SKM-1 (cell line): Measurements from ENCODE around the gene NEDD8.

Experiments
- DNase-seq: peaks from one replicate; lab custom pipeline; 2025; ENCODE audit not compliant: unreplicated experiment; lab: John Stamatoyannopoulos, UW

The NEDD8 gene

GRCh38 chr14:24264298-24264697, 32.1 kb upstream of the NEDD8 start:
- no peak for DNase-seq

DNA sequence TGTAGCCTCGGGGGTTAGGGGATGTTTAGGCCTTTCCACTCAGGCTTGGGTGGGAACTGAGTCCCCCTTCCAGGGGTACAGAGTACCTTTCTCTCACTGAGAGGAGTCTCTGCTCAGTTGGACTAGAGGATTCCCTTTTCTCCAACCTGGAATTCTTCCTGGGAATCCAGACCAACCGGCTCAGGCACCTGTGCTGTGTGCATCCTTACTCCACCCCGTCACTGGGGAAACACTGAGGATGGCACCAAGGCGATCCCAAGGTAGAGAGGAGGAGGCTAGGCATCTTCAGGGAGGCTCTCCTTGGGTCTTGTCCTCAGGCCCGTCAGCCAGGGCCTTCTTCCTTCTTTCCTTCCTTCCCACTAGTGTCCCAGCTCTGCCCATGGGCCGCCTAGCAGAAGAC, 31.7 kb upstream of the NEDD8 start:
- DNase-seq: no peak

- DNase-seq: no peak
Observed at GRCh38 chr14:24262821-24263733, 30.9 kb upstream of the NEDD8 start, which contains the start of gene TGM1. TGM1 (minus strand) TSS chr14:24263177; CDS start chr14:24262352, 825 bp downstream.

DNA sequence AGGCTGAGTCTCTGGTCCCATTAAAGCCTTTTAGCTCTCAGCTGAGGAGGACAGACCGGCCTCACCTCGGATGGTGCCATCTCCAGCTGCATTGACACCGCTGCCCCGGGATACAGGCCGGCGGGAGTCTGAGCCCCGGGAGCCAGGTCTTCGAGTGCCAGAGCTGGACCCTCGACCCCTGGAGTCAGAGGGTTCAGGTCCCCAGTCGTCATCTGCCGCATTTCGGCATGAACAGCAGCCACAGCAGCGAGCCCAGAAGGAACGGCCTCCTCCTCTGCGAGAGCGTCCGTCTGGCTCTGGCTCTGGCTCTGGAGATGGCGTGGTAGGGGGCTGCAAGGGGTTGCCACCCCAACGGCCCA, 29.8 kb upstream of the NEDD8 start:
- no peak for DNase-seq

DNA sequence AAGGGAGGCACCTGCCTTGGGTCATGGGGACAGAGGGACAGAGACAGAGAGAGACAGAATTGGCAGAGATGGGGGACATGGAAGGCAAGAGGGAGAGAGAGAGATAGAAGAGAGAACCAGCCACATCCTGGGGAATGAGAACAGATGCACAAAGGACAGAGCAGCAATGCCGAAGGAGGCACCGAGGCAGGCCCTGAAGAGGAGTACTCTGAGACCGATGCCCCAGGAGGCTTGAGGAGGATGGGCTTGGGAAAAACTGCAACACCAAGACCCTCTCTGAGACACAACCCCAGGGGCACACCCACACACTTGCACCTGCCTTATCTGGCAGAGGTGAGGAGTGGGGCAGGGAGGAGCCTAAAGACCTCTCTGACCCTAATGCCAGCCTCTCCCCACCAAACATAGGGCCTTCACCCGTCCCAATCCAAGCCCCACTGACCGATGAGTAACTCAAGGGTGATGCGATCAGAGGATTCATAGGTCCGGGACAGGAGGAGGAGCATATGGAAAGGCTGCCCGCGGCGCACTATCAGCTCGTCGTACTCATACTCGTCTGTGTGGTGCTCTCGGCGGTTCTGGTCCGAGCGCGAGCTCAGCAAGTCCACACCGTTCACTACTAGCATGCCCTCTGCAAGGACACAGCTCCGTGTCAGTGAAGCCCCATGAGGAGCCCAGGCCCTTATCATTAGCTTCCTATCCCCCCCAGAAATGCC, 29.2 kb upstream of the NEDD8 start:
- no peak for DNase-seq

DNA sequence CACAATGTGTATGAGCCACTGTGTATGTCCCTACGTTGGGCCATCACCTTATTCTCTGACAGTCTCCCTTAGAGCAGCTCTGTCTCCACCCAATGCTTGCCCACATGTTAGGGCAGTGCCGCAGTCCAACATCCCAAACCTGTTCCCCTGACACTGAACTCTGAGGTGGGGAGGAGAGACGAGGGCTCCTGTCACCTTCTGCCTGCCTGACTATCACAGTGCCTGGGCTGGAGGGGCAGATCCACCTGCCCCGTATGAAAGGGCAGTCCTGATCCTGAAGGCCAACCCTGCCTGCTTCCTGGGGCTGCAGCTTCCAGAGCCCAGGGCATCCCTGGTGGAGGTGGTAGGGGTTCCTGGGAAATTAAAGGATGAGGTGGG, 28.6 kb upstream of the NEDD8 start:
- DNase-seq: no peak

GRCh38 chr14:24260026-24260779, 28.0 kb upstream of the NEDD8 start:
- no peak for DNase-seq

DNA sequence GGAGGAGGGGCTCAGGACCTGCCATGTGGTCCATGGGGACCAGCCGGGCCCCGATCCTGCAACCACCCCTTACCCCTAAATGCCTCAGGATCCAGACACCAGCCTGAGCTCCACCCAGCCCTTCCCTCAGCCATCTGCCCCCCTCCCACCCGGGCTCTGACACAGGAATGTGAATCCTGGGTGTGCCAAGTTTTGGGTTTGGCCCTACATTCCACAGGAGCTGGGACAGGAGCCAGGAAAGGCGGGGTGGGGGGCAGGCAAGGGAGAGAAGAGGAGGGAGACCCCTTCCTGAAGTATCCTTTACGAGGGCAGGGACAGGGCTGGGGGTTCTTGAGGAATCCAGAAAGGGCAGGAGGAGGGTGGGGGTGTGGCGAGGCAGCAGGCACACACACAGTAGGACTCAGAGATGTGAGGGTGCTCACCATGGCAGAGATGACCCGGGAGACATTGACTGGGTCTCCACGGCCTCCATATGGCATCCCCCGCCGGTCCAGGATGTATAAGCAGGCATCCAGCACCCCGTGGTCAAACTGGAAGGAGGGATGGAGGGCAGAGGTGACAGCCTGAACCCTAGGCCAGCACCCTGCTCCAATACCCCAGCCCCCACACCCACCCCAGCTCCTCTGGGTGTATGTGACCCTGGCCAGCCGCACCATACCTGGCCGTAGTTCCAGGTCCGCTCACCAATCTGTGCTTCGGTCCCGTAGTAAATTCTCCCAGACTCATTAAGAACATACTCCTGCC, 27.3 kb upstream of the NEDD8 start:
- no peak for DNase-seq

- DNase-seq: no peak
Observed at GRCh38 chr14:24258548-24259265, 26.5 kb upstream of the NEDD8 start.

DNA sequence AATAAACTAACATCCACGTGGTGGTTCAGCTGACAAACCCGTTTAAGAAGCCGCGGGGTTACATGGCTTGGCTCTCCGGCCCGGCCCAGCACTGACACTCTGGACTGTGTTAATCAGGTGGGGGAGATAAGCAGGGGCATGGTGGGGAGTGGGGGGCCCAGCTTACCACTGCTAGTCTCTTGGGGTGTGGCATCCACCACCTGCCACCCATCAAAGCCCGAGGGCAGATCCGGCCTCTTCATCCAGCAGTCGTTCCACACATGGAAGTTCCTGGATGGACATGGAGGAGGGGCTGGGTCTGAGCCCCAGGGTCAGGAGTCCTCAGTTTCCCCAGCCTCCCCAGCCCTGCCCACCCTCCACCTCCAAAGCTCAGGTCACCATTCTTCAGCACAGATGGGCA, 26.0 kb upstream of the NEDD8 start:
- no peak for DNase-seq

- no peak for DNase-seq
Observed at GRCh38 chr14:24256960-24257359, 24.8 kb upstream of the NEDD8 start.

GRCh38 chr14:24255931-24256711, 24.0 kb upstream of the NEDD8 start:
- DNase-seq: no peak

DNA sequence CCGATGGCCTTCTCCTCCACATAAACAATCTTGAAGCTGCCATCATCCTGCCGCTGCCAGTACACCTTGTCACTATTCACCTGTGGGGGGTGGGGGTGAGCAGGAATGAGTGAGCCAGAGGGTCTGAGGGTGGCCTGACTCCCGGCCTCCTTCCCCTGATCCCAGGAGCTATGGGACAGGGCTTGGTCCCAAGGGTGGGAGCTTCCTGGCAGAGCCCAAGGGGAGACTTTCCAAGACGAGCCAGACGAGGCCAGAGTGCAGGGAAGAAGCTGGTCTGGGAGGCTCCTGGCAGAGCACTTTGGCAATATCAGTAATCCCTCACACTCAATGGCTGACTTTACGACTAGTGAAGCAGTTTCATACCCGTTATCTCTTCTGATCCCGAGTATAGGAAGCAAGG, 23.3 kb upstream of the NEDD8 start:
- DNase-seq: no peak

DNA sequence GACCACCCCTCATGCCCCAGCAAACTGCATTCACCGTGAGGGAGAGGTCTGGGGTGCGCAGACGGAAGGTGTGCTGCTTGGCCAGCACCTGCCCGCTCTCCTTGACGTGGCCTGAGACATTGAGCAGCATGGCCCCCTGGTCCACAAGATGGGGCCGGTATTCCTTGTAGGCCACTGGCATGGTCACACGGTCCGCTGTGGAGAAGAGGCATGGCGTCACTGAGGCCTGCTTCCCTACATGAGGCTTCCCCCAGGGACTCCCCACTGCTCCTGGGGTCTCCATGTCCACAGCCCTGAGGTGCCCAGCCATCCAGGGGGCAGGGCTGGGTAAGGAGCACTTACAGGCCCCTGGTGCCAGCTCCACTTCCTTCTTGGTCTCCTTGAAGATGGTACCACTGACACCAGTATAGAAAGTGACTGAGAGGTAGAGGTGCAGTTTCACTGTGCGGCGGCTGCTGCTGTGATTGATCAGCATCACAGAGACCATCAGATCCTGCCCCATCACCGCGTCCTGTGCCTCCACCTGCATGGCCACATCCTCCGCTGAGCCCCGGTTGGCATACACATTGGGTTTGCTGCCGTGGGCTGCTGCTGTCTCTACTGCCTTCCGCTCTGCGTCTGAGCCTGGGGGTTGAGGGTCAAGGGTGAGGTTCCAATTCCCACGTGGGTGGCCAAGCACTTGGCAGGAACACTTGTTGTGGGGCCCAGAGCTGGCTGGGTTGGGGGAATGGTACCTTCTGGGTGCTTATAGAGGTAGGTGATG, 22.6 kb upstream of the NEDD8 start:
- no peak for DNase-seq

DNA sequence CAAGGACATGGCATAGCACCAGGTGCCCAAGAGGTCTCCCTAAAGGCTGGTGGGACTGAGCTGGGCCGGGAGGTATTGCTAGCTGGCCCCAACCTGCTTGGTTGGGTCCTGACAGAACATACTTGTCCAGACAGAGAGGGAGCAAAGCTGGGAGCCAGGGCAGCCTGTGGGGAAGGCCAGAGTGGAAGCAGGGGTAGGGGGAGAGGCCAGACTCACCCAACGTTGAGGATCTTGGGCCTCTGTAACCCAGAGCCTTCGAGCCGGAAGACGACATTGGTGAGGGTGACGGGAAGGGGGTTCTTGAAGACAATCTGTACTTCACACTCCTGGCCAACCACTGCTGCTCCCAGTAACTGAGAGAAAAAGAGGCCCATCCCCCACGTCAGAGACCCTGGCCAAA, 21.8 kb upstream of the NEDD8 start:
- no peak for DNase-seq

- no peak for DNase-seq
Observed at GRCh38 chr14:24252289-24253124, 20.3 kb upstream of the NEDD8 start.

DNA sequence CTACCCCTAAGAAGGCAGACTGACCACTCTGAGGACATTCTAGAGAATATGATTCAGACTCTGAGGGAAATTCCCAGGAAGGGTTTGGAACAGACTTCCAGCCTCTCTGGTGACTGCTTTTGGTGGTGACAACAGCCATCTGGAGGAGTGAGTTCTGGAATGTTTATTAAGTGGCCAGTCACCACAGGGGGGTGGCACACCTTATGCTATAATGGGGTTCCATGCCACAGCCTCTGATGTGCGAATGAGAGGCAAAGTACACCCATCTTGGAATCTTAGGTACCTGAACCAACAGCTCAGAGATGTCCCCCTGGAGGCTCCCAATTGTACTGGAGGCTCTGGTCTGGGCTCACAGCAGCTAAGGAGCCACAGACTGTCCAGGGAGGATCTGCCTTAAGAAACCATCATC, 19.7 kb upstream of the NEDD8 start:
- no peak for DNase-seq

DNA sequence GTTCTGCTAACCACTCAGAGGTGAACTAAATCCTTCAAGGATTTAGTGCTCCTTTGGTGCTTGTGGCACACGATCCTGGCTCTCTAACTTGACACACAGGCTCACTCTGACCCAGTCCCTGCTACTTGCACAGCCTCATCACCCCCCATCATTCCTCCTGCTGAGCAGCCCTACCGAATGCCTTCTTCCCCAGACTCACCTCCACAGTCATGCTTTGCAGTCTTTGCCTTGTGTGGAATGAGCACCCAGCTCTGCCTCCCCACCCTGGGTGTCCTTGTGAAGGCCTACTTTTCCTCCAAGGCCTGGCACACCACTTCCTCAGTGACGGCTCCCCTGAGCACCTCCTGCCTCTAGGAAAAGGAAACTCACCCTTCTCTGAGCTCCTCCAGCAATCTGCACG, 18.2 kb upstream of the NEDD8 start:
- no peak for DNase-seq
